ENCODE results near the gene SLC25A31. TPM values are rescaled to one million over a fixed set of nuclear protein-coding genes. Genes with fewer than 3 reads are reported as not detected.

The SLC25A31 gene
- total and polyA plus RNA-seq, 2 of the 13 experiments (the other 11 are each of a cell fraction or from before 2014, with no cell fraction given): 0.04 TPM; not detected in 1

DNA sequence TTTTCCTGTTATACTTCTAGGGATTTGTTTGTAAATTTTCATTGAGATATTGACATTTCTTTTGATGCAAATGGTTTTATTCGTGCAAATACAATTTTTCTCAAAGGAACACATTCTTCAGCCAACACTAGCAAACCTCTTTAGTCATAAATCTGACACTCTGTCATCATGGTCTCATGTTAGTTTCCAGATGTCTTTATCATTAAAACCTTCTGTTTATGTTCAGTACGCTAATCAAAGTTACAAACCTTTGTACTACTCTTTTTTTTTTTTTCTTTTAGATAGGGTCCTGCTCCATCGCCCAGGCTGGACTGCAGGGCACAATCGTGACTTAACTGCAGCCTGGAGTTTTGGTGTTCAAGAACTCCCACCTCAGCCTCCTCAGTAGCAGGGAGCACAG is 7.1 kb downstream of the SLC25A31 start (continued):
- TF ChIP-seq, protein P1, sequence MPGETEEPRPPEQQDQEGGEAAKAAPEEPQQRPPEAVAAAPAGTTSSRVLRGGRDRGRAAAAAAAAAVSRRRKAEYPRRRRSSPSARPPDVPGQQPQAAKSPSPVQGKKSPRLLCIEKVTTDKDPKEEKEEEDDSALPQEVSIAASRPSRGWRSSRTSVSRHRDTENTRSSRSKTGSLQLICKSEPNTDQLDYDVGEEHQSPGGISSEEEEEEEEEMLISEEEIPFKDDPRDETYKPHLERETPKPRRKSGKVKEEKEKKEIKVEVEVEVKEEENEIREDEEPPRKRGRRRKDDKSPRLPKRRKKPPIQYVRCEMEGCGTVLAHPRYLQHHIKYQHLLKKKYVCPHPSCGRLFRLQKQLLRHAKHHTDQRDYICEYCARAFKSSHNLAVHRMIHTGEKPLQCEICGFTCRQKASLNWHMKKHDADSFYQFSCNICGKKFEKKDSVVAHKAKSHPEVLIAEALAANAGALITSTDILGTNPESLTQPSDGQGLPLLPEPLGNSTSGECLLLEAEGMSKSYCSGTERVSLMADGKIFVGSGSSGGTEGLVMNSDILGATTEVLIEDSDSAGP (CRISPR knock-in tag; IDR thresholded peaks at IDR 0.05; ENCODE audit: borderline replicate concordance): no peak
- no peak for TF ChIP-seq PRDM15 (CRISPR knock-in tag; IDR thresholded peaks at IDR 0.05)
- TF ChIP-seq TCF12 (IDR thresholded peaks at IDR 0.05): no peak
- TF ChIP-seq TCF12 (CRISPR knock-in tag; IDR thresholded peaks at IDR 0.05): no peak
- TF ChIP-seq CEBPB (IDR thresholded peaks at IDR 0.05; ENCODE audit: borderline replicate concordance, low read depth, low read length): no peak
- no peak for TF ChIP-seq BRCA1 (CRISPR knock-in tag; IDR thresholded peaks at IDR 0.05)
- no peak for TF ChIP-seq ZBTB34 (CRISPR knock-in tag; IDR thresholded peaks at IDR 0.05)
- TF ChIP-seq, protein P2, sequence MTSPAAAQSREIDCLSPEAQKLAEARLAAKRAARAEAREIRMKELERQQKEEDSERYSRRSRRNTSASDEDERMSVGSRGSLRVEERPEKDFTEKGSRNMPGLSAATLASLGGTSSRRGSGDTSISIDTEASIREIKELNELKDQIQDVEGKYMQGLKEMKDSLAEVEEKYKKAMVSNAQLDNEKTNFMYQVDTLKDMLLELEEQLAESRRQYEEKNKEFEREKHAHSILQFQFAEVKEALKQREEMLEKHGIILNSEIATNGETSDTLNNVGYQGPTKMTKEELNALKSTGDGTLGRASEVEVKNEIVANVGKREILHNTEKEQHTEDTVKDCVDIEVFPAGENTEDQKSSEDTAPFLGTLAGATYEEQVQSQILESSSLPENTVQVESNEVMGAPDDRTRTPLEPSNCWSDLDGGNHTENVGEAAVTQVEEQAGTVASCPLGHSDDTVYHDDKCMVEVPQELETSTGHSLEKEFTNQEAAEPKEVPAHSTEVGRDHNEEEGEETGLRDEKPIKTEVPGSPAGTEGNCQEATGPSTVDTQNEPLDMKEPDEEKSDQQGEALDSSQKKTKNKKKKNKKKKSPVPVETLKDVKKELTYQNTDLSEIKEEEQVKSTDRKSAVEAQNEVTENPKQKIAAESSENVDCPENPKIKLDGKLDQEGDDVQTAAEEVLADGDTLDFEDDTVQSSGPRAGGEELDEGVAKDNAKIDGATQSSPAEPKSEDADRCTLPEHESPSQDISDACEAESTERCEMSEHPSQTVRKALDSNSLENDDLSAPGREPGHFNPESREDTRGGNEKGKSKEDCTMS (CRISPR knock-in tag; conservative IDR thresholded peaks at IDR 0.05): no peak

Data from HepG2 (cell line).